ENCODE data around the gene HOXC4. TPM values are rescaled to one million over a fixed set of nuclear protein-coding genes. Genes with fewer than 3 reads are reported as not detected.

The HOXC4 gene
- total RNA-seq, 2 donors from 2014 or later, result 0.62 TPM; not detected in 1

- intact Hi-C loops (cut with DNase I), result no loop called here
- no peak overlapping the region for H3K27ac ChIP-seq
- no peak overlapping the region for H3K4me3 ChIP-seq
- peaks cover 55% of the 10 kb centered on the region for H3K27me3 ChIP-seq (replicated peaks; ENCODE audit: insufficient read depth)
- no peak for DNase-seq (ENCODE audit: low spot score)
- TF ChIP-seq POLR2A (IDR thresholded peaks at IDR 0.05) (no peak), POLR2AphosphoS5 (IDR thresholded peaks at IDR 0.05) (no peak)
- TF ChIP-seq, protein P1, sequence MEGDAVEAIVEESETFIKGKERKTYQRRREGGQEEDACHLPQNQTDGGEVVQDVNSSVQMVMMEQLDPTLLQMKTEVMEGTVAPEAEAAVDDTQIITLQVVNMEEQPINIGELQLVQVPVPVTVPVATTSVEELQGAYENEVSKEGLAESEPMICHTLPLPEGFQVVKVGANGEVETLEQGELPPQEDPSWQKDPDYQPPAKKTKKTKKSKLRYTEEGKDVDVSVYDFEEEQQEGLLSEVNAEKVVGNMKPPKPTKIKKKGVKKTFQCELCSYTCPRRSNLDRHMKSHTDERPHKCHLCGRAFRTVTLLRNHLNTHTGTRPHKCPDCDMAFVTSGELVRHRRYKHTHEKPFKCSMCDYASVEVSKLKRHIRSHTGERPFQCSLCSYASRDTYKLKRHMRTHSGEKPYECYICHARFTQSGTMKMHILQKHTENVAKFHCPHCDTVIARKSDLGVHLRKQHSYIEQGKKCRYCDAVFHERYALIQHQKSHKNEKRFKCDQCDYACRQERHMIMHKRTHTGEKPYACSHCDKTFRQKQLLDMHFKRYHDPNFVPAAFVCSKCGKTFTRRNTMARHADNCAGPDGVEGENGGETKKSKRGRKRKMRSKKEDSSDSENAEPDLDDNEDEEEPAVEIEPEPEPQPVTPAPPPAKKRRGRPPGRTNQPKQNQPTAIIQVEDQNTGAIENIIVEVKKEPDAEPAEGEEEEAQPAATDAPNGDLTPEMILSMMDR (IDR thresholded peaks at IDR 0.05), result no peak
- WGBS, result 72% methylated on average over 2 of the region's 2 CpGs
- H3K9me3 ChIP-seq, result no peaks in the 10 kb centered on the region
- H3K36me3 ChIP-seq, result no peaks in the 10 kb centered on the region
- no peaks in the 10 kb centered on the region for H3K4me1 ChIP-seq (replicated peaks)
These were observed 1.9 kb downstream of the HOXC4 start for GRCh38 chr12:54055552-54055951.

- no peaks in the 10 kb centered on the region for H3K9me3 ChIP-seq
- TF ChIP-seq, protein P1 (IDR thresholded peaks at IDR 0.05), result no peak
- no peak for TF ChIP-seq POLR2A (IDR thresholded peaks at IDR 0.05)
- TF ChIP-seq POLR2AphosphoS5 (IDR thresholded peaks at IDR 0.05), result no peak
- H3K36me3 ChIP-seq, result no peaks in the 10 kb centered on the region
- H3K27me3 ChIP-seq (replicated peaks; ENCODE audit: insufficient read depth), result peaks cover 52% of the 10 kb centered on the region
- no peak overlapping the region for H3K27ac ChIP-seq
- H3K4me1 ChIP-seq (replicated peaks), result no peaks in the 10 kb centered on the region
- intact Hi-C loops (cut with DNase I), result no loop called here
- DNase-seq (ENCODE audit: low spot score), result no peak
- H3K4me3 ChIP-seq, result no peak overlapping the region
These were observed 2.5 kb downstream of the HOXC4 start for GRCh38 chr12:54056110-54056509.

DNA sequence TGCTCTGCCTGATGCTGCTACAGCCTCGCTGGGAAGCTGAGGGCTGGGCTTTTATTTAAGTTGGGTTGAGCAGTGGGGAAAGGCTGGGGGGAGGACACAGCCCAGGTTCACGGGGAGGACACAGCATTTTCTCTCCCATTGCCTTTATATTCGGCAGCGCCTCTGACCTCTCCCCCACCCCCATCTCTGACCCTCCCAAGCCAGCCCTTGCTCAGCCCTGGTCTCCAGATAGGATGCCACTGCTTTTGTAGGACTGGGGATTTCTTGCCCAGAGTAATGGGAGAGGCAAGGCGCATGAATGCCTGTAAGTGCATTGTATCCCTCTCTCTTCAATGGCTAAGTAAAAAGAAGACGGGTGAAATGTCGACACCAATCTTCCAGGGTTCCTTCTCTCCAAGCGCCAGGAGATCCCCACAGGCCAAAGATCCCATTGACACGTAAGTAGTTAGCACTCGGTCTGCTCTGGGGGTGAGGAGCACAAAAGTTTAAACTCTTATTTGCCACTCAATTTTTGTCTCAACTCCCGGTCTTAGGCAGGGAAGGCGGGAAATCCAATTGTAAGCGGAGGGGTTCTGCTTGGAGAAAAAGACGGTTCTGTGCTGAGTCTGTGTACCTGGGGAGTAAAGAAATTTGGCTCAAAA, 4.6 kb downstream of the HOXC4 start:
- H3K4me1 ChIP-seq (replicated peaks), result no peaks in the 10 kb centered on the region
- no peak overlapping the region for H3K27ac ChIP-seq
- no peak for DNase-seq (ENCODE audit: low spot score)

GRCh38 chr12:54059668-54060067, 6.0 kb downstream of the HOXC4 start:
- peaks cover 37% of the 10 kb centered on the region for H3K27me3 ChIP-seq (replicated peaks; ENCODE audit: insufficient read depth)
- TF ChIP-seq POLR2A (IDR thresholded peaks at IDR 0.05) (no peak), POLR2AphosphoS5 (IDR thresholded peaks at IDR 0.05) (no peak)
- TF ChIP-seq, protein P1 (IDR thresholded peaks at IDR 0.05), result no peak
- no peak overlapping the region for H3K27ac ChIP-seq
- no peaks in the 10 kb centered on the region for H3K36me3 ChIP-seq
- intact Hi-C loops (cut with DNase I), result no loop called here
- no peak overlapping the region for H3K4me3 ChIP-seq
- no peak for DNase-seq (ENCODE audit: low spot score)
- WGBS, result 30% methylated on average over 7 of the region's 7 CpGs
- H3K4me1 ChIP-seq (replicated peaks), result no peaks in the 10 kb centered on the region
- H3K9me3 ChIP-seq, result no peaks in the 10 kb centered on the region

More for the DNA sequence above, 4.6 kb downstream of the HOXC4 start:
- TF ChIP-seq POLR2A (IDR thresholded peaks at IDR 0.05) (no peak), POLR2AphosphoS5 (IDR thresholded peaks at IDR 0.05) (no peak)
- TF ChIP-seq, protein P1 (IDR thresholded peaks at IDR 0.05), result no peak
- no peak overlapping the region for H3K4me3 ChIP-seq
- intact Hi-C loops (cut with DNase I), result no loop called here
- H3K27me3 ChIP-seq (replicated peaks; ENCODE audit: insufficient read depth), result peaks cover 46% of the 10 kb centered on the region
- no peaks in the 10 kb centered on the region for H3K9me3 ChIP-seq
- 49% methylated on average over 14 of the region's 14 CpGs for WGBS
- no peaks in the 10 kb centered on the region for H3K36me3 ChIP-seq
